Activated CD4-positive, CD25-positive, alpha-beta regulatory T cell treated with anti-CD3 and anti-CD28 coated beads, Interleukin-2, amount 50 U/mL, for 72 hours (primary cell): Measurements from ENCODE around the gene RIPOR2.
"Not testable (repeated sequence)": the region's sequence is repeated elsewhere in the genome, so short reads cannot be mapped to it uniquely, and the experiment has no call there.

Experiments
- DNase-seq: peaks from one replicate; pipeline ENCODE4 v3.0.0; 2021

RIPOR2 gene

DNA sequence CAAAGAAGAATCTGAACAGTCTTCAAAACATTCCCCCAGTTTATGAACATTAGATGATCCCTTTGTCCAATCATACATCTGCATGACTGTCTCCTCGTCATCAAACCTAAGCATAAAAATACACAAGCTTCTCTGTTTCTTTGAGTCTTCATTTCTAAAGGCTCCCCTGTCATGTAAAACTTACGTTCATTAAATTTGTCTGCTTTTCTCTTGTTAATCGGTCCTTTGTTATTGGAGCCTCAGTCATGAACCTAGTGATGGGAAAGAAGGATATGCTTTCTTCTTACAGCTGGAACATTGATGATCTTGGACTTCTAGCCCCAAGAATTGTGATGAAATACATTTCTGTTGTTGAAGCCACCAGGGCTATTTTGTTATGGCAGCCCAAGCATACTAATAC lies 18.0 kb upstream of the RIPOR2 start:
- no peak for DNase-seq

DNA sequence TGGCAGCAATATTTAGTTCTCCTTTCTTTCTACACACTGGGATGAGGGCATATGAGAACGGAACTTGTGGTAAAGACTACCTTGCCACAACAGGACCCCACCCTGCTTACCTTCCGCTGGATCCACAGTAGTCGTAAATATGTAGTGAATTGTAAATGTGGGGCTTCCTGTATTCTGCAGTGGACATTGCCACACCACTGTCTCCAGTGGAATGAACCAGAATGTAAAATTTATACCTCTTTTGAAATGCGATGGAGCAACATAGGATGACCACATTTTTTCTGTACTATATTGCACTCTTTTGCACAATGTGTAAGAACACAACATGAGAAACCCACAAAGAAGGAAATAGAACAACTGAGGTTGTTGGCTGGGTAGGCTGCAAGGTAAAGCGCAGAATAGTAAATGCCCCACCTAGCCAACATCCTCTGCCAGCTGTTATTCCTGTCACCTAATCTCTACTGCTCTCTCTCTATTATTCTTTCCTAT lies 16.1 kb upstream of the RIPOR2 start:
- no peak for DNase-seq

DNA sequence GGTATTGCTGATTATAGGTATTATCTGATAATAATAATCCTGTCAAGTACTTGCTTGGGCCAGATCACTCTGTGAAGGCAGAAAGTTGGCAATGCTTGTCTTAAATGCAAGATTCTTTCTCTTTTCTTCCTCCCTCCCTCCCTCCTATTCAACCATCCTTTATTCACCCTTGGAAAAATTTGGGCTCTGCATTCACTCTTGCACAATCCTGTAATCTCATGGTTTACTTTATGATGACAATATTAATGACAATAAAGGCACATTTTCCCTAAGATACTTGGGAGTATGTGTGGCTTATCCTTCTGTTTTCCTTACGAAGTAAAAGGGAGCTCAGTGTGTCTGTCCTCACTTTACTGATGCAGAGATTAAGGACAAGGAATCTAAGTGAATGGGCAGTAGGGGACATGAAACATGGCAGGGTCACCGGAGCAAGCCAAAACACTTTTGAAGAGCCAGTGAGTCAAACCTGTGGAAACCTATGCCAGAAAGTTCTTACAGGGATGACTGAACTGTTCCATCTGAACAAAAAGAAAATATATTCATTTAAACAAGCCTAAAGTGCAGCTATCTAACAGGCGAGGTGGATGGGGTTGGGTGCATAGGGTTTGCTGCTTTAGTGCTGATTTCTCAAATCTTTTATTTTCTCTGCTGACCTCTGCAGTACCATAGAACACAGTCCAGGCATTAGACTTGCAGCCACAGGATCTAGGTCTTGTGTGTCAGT lies 14.6 kb upstream of the RIPOR2 start:
- DNase-seq = no peak

DNA sequence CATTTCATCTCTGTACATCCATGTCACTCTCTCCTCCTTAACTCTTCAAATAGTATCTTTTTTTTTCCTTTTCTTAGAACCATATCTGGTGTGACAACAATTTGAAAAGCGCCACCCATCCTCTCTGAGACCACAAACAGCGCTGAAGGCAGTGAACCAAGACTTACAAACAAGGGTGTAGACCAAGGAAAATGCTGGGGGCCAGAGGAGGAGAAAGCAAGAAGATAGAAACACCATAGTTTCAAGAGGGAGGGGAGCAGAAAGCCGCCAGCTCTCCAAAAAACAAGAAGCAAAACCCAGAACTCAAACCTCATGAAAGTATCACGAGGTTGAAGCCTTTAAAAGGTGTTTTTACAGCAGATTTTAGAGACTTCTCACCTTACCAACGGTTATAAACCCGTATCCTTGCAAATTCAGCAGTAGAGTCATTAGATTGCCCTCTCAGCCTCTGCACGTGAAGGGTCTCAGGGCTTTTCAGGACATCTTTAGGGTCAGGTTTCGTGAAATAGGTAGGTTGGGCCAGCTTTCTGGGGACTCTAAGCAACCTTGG lies 13.3 kb upstream of the RIPOR2 start:
- DNase-seq = no peak

DNA sequence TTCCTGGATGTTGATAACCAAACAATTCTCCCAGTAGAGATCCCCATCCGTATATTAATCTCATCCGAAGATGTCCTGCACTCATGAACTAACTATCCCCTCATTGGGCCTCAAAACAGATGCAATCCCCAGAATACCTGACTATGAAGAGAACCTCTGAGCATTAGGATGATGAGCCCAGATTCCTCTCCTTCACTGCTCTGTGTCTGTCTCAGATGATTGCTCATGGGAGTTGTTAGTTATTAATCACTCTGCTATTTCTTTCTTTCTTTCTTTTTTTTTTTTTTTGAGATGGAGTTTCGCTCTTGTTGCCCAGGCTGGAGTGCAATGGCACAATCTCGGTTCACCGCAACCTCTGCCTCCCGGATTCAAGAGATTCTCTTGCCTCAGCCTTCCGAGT lies 12.5 kb upstream of the RIPOR2 start:
- not testable (repeated sequence) for DNase-seq

DNA sequence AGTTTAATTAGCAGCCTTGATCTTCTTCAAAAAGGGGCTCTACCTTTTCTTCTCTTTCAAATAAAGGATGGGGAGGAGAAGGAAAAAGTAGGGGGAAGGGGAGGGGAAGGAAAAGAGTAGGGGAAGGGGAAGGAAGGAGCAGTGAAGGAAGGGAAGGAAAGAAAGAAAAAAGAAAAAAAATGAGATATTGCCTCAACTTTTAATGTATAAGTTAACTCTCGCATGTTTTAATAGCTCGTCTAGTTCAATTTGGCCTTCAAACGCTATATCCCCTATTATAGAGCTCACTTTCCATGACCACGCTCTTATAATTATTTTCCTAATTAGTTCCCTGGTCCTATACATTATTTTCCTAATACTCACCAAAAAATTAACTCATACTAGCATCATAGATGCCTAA lies 11.9 kb upstream of the RIPOR2 start:
- no peak for DNase-seq

DNA sequence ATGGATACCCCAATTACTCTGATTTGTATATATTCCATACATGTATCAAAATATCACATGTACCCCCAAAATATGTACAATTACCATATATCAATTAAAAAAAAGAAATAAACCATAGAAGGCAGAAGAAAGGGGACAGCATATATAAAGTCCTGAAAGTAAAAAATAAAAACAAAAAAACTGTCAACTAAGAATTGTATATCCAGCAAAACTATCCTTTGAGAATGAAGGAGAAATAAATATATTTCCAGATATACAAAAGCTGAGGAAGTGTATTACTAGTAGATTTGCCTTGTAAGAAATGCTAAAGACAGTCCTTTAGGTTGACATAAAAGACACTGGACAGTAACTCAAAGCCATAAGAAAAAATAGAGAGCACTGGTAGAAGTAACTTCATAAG lies 9.3 kb upstream of the RIPOR2 start:
- DNase-seq = no peak

DNA sequence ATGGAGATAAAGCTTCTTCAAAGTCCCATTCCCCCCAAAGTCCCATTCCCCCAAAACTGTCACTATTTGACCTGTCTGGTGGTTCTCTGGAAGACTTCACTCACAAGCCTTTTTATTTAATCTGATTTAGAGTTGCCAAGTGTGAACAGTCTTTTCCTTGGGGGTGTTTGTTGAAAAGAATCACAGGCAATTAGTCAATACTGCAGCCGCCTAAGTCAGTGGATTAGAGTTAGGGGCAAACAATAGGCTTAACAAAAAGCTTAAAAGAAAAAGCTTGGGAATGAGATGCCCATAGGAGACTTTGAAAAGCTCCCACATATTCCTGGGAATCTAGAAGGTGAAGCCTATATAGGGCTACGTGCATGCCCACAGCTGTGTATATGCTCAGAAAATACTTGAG lies 8.0 kb upstream of the RIPOR2 start:
- DNase-seq = no peak

DNA sequence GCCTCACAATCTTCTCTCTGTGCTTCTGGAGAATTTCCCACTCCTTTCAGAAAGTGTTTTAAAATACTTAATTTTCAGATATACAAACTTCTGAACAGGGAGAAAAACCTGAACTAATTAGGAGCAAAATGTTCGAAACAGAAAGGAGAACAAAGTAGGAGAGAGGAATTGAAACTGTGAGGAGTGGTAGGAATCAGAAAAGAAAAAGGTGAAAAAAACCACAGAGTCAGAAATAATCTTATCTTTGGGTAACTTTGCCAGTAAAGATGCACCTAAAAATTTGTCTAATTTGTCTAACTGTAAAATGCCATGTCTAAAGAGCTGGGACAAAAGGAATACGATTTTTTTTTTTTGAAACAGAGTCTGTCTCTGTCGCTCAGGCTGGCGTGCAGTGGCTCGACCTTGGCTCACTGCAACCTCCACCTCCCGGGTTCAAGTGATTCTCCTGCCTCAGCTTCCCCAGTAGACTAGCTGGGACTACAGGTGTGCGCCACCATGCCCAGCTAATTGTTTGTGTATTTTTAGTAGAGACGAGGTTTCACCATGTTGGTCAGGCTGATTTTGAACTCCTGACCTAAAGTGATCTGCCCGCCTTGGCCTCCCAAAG lies 4.7 kb upstream of the RIPOR2 start:
- no peak for DNase-seq

DNA sequence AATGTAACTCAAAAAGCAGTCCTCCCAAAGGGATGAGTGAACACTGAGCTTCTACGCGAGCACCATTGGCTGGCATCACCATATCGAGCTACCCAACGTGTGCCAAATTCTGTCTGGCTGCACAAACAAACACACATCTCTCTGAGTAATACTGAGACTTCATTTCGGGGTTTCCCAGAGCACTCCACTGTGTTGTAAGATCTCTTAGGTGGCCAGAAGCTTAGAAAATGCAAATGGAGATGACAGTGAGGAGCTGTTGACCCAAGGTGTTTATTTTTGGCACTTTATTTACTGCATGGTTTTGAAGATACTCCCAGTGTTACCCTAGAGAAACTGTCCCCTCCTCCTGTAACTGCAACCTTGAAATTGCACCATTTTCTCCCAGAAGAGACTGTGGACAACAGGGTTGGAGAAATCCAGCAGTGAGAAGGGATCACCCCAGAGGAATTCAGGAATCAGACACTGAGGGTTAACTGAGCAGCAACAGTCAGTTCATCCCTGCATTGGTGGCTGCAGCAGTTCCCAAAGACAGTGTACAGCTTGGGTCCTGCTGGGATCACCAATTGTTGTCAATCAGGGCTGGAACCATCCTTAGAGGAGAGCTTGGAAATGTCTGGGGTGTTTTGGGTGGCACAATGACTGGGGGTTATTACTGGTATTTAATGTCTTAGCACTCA lies 1.0 kb upstream of the RIPOR2 start:
- DNase-seq = no peak

DNA sequence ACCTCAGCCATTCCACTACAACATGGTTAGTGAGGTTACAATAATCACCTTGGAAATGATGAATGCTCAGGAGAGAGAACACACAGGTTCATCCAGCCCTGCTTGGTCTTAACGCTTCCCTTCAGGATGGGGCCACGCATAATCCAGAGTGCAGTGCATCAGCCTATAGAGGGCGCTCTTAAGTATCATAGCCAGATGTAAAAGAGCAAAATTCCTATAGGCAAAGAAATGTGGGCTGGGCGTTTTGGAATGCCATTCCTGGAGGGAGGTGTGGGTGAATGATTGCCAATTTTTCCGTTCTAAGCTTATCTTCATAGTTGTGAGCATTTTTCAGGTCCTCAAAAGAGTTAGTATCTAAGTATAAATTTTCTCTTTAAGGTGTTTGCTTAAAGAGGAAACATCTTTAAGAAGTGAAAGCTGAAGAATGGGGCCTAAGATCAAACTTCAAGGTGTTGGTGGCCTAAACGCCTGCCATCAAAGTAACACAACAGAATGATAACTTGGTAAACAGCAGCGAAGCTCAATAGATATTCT lies 1.8 kb downstream of the RIPOR2 start:
- no peak for DNase-seq

DNA sequence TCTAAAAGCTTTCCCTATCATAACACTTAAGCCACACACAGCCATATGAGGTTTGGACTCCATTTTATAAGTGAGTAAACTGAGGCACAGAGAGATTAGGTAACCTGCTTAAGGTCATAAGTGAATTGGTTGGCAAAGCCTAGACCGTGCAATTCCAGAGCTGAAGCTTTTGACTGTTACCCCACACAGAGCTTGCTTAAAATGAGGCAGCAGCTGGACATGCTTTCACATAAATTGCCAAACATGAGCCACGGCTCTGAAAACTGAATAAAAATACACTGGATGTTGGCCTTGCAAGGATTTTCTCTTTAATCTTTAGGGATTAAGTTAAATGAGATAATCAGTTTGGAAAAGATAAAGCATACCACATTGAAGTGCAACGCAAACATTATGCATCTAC lies 2.5 kb downstream of the RIPOR2 start:
- no peak for DNase-seq

DNA sequence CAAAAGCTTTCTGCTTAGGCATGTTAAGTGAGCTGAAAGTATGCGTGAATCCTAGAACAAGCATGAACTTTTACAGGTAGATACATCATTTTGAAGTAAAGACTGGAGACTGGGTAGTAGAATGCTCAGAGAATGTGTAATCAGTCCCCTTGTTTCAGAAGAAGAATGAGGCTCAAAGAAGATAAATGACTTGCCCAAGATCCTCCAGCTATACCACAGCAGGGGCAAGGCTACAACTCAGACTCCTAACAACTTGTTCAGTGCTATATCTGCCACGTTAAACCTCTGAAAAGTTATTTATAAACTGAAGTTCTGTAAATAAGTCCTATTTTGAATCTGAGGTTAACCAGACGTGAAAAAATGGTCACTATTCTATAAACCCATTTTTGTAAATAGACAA lies 2.9 kb downstream of the RIPOR2 start:
- no peak for DNase-seq

DNA sequence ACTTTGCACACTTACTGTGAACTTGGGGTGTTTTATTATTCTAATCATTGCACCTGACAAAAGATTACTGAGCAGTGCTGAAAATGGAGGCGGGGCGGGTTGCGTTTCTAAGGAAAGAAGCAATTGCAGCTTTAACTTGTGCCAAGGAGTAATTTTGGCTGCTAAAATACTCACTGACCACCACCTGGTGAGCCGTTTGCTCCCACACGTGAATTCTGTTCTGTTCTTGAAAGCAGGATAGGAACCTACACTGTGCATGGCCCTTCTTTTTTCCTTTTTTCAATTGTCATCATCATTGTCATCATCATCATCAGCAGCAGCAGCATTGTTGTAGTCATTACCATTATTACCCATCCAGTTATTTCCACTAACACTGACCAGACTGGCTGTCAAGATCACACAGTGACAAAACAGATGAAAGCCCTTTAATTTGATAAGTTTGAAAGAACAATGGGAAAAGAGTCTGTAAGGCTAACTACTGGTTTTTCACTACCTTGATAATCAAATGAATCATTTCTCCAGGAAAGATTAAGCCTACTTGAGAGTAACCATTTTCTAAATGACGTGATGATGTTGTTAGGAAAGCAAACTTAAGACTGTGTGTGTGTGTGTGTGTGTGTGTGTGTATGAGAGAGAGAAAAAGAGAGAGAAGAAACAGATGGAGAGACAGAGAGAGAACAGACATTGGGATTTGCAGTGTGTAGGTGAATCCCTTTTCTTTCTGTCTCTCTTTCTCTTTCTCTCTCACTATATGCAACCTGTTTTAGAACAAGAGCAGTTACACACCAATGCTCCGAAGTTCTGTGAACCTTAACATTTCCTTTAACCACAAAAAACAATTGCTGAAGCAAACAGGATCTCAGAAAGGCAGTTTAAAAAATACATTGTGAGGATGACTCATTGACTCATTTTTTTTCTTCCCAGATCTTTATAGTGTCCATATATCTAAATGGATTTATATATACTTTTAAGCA lies 3.8 kb downstream of the RIPOR2 start:
- no peak for DNase-seq

DNA sequence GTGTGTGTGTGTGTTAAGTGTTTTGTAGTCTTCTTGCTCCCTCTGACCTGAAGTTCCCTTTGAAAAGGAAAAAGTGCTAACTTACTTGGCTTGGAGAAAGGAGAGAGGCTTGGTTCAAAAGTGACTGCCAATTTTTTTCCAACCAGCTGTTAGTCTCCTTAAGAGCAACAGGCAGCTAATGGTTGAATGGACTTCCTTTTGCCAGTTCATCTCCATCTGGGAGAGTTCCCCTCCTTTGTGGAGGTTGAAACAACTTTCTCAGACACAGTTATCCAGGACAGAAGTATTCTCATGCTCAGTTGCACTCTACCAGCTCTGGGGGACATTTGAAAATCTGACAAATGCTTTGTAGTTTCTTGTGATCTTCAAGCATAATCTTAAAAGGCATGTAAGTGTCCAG lies 4.5 kb downstream of the RIPOR2 start:
- no peak for DNase-seq

DNA sequence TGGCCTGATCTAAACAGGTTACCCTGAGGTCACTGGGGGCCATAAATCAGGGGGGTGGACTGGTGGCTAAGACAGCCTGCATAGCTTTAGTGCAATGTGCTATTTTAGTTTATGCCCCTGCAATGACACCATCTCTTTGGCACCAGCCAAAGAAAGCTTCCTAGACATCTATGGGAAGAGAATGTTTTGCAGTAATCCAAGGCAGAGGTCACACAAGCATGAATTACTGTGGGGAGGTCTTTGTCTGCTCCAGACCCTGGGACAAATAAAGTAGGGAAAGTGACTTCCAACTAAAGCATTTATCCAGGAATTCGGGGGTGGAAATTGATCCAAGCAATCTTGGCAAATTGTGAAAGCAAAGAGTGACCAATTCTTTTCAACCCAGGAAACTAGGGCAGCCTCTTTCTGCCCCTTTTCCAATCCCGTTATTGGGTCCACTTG lies 5.3 kb downstream of the RIPOR2 start:
- no peak for DNase-seq

DNA sequence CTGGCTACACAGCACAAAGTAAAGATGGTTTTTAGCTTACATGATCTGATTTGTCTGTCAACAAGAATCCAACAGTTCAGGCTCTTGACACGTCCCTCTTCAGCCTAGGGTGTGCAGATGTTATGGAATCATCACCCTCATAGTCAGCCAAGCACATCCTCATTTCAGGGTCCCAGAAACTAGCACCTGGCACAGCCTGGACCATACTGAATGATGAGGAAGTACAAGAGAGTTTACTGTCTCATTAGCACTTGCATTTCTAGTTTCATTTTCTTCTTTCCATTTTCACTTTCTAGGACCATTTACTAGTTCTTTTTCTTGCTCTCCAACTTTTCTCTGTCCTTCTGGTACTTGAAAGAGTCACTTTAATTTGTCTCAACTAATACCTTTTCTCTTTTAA lies 6.5 kb downstream of the RIPOR2 start:
- DNase-seq = no peak

DNA sequence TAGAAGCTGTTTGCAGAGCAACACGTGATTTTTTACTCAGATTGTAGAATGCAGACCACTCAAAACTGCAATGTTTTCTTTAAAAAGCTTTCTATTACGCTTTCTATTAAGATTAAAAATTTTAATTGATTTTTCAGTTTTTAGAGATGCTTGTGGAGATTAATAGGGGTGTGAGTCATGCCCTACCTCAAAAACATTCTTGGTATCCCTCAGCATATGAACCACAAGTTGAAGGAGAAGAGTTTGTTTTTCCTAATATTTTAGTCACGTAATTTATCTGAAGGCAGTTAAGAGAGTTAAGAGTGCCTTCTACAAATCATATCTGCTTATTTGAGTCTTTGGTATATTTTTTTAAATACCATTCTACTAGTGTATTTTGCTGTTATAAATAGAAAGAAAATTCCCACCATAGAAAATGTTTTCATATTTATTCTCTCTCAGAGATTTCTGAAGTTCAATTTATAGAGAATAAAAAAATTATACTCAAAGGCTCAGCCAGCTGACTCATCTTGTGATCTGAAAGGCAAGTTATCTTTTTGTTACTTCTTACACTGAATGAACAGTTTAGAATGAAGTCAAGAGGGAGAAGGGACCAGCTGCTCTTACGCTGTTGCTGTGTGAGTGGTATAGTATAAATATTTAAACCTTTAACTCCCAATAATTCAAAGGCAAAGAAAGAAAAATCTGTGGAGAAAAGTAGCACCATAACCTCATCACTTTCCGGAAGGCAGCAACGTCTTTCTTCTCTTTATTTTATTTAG lies 7.6 kb downstream of the RIPOR2 start:
- no peak for DNase-seq

DNA sequence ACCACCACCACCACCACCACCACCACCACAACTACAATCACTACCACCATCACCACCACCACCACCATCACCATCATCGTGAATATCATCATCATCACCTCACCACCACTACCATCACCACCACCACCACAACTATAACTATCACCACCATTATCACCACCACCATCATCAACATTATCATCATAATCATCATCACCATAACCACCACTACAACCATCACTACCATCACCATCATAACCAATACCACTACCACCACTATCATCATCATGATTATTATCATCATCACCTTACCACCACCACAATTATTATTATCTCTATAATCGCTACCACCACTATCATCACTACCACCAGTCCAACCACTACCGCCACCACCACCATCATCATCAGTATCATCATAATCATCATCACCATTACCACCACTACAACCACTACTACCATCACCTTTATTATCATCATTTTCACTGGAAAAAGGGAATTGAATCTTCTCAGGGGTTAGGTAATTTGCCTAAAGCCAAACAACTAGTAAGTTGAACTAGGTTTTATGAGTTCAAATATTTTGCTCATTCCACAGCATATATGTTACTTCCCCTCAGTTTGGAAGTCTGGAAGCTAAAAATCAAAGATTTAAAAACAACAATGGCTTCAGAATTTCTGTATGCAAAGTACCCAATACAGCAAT lies 8.3 kb downstream of the RIPOR2 start:
- DNase-seq = no peak

DNA sequence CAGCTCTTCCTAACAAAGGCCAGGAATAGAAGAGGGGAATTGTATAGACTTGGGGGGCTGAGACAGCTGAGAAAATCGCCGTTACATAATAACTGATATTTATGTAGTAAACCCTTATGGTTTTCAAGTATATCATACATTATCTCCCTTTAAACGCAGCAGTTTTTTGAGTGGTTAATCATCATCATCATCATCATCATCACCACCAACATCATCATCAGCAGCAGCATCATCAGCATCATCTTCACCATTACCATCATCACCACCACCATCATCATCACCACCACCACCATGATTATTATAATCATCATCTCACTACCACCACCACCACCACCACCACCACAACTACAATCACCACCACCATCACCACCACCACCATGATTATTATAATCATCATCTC lies 9.1 kb downstream of the RIPOR2 start:
- DNase-seq = not testable (repeated sequence)

DNA sequence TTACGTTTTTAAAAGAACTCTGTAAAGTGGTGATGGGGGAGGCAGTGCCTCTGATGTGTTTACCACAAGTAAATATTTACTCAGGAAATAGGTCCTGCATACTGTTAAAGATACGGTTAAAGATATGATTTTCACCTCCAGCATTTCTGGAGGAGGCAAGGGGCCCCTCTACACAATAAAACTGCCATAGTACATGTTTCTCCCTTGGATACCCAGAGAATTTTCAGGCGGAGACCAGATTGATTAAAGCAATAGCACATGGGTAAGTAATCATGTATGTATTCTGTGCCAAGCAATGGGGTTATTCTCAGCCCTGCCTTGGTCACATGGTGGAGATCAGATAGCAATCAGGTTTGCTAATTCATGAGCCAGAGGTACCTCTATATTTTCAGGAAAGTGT lies 9.6 kb downstream of the RIPOR2 start:
- no peak for DNase-seq
